ENCODE data around the gene FAM219B. TPM values are rescaled to one million over a fixed set of nuclear protein-coding genes. Genes with fewer than 3 reads are reported as not detected.

FAM219B gene
- total and polyA plus RNA-seq, 7 donors = 16.6 to 65.0 (median 50.5) TPM

DNA sequence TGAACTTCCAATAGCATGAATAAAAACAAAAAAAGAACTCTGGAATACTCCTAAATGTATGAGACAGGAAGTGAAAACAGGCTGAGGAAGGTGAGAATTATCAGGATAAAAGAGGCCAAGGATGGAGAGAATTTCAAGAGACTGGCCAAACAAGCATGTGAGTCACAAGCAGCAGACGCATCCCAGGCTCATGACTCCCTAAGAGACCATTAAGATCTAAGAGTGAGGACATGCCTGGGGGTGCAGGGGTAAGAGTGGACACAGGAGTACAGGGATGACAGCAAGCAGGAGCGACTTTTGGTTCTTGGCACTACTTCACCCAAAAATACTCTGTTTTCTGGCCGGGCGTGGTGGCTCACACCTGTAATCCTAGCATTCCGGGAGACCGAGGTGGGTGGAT lies 40.6 kb downstream of the FAM219B start:
- H3K4me3 ChIP-seq = no peak overlapping the region
- 34 to 59% methylated on average over 6 of the region's 6 CpGs for WGBS, 2 donors

DNA sequence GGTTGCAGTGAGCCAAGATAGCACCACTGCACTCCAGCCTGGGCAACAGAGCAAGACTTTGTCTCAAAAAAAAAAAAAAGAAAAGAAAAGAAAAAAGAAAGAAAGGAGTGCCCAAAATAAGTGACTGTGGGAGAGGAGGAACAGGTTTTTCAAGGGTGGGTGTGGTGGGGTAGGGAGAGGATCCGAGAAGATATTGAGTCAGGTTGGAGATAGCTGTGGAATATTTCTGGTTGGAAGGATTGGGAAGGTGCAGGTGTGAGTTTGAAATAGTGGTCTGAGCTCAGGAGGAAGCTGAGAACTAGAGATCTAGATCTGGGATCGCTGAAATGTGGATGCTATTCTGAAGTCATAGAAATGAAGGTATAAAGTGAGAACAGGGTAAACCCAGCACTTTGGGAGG lies 41.3 kb downstream of the FAM219B start:
- 41 to 69% methylated on average over 2 of the region's 2 CpGs for WGBS, 2 donors
- Histone ChIP-seq H3K4me1 (peaks cover 0 to 38% (median 25%) of the 10 kb centered on the region in 4 donors), H3K4me3 (no peak overlapping the region), H3K27ac (peak overlapping the region in 2 of 4 donors; percentile 65 to 85), H3K27me3 (no peaks in the 10 kb centered on the region), H3K9me3 (no peaks in the 10 kb centered on the region), H3K36me3 (peaks cover 0 to 3% (median 0%) of the 10 kb centered on the region in 4 donors)
- no peak for DNase-seq
- TF ChIP-seq, protein P1, sequence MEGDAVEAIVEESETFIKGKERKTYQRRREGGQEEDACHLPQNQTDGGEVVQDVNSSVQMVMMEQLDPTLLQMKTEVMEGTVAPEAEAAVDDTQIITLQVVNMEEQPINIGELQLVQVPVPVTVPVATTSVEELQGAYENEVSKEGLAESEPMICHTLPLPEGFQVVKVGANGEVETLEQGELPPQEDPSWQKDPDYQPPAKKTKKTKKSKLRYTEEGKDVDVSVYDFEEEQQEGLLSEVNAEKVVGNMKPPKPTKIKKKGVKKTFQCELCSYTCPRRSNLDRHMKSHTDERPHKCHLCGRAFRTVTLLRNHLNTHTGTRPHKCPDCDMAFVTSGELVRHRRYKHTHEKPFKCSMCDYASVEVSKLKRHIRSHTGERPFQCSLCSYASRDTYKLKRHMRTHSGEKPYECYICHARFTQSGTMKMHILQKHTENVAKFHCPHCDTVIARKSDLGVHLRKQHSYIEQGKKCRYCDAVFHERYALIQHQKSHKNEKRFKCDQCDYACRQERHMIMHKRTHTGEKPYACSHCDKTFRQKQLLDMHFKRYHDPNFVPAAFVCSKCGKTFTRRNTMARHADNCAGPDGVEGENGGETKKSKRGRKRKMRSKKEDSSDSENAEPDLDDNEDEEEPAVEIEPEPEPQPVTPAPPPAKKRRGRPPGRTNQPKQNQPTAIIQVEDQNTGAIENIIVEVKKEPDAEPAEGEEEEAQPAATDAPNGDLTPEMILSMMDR (IDR thresholded peaks at IDR 0.05) = no peak
- TF ChIP-seq POLR2A (IDR thresholded peaks at IDR 0.05) = no peak
- intact Hi-C loops (cut with DNase I) = no loop called here

More for the DNA sequence above, 40.6 kb downstream of the FAM219B start:
- no peaks in the 10 kb centered on the region for H3K9me3 ChIP-seq
- H3K4me1 ChIP-seq = peaks cover 0 to 46% (median 33%) of the 10 kb centered on the region in 4 donors
- H3K36me3 ChIP-seq = peaks cover 0 to 7% (median 0%) of the 10 kb centered on the region in 4 donors
- TF ChIP-seq POLR2A (IDR thresholded peaks at IDR 0.05) (no peak), EP300 (IDR thresholded peaks at IDR 0.05) (no peak), POLR2AphosphoS5 (IDR thresholded peaks at IDR 0.05) (no peak)
- TF ChIP-seq, protein P1 (IDR thresholded peaks at IDR 0.05) = no peak
- H3K27ac ChIP-seq = peak overlapping the region; percentile 6 to 85 (median 57)
- H3K27me3 ChIP-seq = no peaks in the 10 kb centered on the region
- intact Hi-C loops (cut with DNase I) = no loop called here
- DNase-seq = no peak

DNA sequence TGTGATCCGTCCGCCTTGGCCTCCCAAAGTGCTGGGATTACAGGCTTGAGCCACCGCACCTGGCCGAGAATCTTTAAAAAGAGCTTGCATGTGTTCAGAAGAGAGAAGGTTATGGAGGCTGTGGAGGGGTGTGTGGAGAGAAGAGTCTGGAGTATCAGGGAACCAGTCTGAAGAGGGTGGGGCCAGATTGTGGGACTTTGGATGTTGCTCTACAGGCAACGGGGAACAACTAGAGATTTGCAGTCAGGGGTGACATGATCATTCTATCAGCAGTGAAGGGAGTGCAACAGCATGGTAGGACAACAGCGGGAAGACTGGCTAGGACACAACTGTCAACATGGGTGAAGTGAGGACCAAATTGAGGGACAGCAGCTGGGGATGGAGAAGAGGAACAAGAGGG lies 42.4 kb downstream of the FAM219B start:
- Histone ChIP-seq H3K36me3 (peaks cover 0 to 3% (median 0%) of the 10 kb centered on the region in 4 donors), H3K27me3 (no peaks in the 10 kb centered on the region), H3K4me1 (peaks cover 0 to 33% (median 16%) of the 10 kb centered on the region in 4 donors), H3K4me3 (no peak overlapping the region), H3K27ac (peak overlapping the region in 1 of 4 donors; percentile 64), H3K9me3 (no peaks in the 10 kb centered on the region)
- WGBS, 2 donors = 75 to 84% methylated on average over 6 of the region's 6 CpGs
- TF ChIP-seq POLR2AphosphoS5 (IDR thresholded peaks at IDR 0.05) (no peak), EP300 (IDR thresholded peaks at IDR 0.05) (no peak), POLR2A (IDR thresholded peaks at IDR 0.05) (no peak)
- TF ChIP-seq, protein P1 (IDR thresholded peaks at IDR 0.05) = no peak
- intact Hi-C loops (cut with DNase I) = no loop called here
- no peak for DNase-seq

DNA sequence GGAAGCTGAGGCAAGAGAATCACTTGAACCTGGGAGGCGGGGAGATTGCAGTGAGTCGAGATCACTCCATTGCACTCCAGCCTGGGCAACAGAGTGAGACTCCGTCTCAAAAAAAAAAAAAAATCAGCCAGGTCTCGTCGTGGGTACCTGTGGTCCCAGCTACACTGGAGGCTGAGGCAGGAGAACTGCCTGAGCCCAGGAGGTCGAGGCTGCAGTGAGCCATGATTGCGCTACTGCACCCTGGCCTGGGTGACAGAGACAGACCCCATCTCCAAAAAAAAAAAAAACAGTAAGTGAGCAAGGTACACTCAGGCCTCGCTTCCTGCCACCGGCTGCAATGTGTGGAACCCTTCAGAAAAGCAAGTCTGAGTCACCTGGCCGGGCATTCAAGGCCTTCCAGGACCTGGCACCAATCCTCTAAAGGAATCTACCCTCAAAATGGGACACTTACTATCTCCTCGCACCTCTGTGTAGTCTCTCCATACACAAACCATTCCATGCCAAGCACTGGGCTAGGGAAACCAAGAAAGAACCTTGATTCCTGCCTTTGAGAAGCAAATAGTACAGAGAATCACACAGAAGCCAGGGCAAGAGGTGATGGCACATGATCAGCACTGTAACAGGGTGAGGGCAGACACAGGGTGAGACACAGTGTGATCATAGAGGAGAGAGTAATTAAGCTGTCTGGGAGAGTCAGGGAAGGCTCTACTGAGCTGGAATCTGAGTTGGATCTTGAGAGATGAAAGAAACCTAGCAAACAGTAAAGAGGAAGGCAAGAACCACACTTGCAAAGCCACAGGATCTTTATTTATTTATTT lies 43.2 kb downstream of the FAM219B start:
- Histone ChIP-seq H3K27ac (peak overlapping the region in 2 of 4 donors; percentile 10 to 64), H3K36me3 (peaks cover 0 to 3% (median 0%) of the 10 kb centered on the region in 4 donors), H3K27me3 (no peaks in the 10 kb centered on the region), H3K9me3 (no peaks in the 10 kb centered on the region), H3K4me1 (peaks cover 0 to 33% (median 10%) of the 10 kb centered on the region in 4 donors), H3K4me3 (no peak overlapping the region)
- DNase-seq = no peak
- TF ChIP-seq POLR2A (IDR thresholded peaks at IDR 0.05) (no peak), EP300 (IDR thresholded peaks at IDR 0.05) (no peak), POLR2AphosphoS5 (IDR thresholded peaks at IDR 0.05) (no peak)
- TF ChIP-seq, protein P1 (IDR thresholded peaks at IDR 0.05) = no peak
- WGBS, 2 donors = 63 to 77% methylated on average over 11 of the region's 11 CpGs
- intact Hi-C loops (cut with DNase I) = no loop called here
